A673 (cell line): Measurements from ENCODE around the gene ARPC1A. TPM values are rescaled to one million over a fixed set of nuclear protein-coding genes. Genes with fewer than 3 reads are reported as not detected.

Experiments
- BruUV-seq: library from RNA; stranded (reverse); fragments of 400-500 nt; replicated peaks from 2 replicates; lab custom pipeline; 2021; lab: Mats Ljungman, UMichigan
- CTCF ChIA-PET: fragments of 300-600 bp; sonication (Branson Sonifier 250); formaldehyde crosslinking; loops from one replicate; lab custom pipeline; 2022; ENCODE audit warnings: antibody characterized with exemption; lab: Charles Lee
- POLR2A ChIA-PET: fragments of 300-600 bp; sonication (Branson Sonifier 250); formaldehyde crosslinking; loops from one replicate; lab custom pipeline; 2022; ENCODE audit warnings: antibody characterized with exemption; ENCODE audit not compliant: low non-redundant PET; lab: Charles Lee
- DNase-seq: peaks from one replicate; pipeline ENCODE4 v3.0.0-alpha.2; 2015; ENCODE audit warnings: low spot score
- H3K27ac ChIP-seq: fragments of 200-600 bp; sonication (generic); 2 replicates; pipeline ENCODE4 v1.5.1; 2016; ENCODE audit warnings: mixed run types, low read depth, mild to moderate bottlenecking, mixed read lengths, antibody characterized with exemption, low read length; ENCODE audit not compliant: poor library complexity, severe bottlenecking
- H3K27me3 ChIP-seq: fragments of 200-600 bp; sonication (generic); replicated peaks from 2 replicates; pipeline ENCODE4 v1.6.1; 2017; ENCODE audit warnings: mixed run types, low read depth, mild to moderate bottlenecking, mixed read lengths, antibody characterized with exemption, low read length; ENCODE audit not compliant: insufficient read depth, poor library complexity
- H3K36me3 ChIP-seq: fragments of 200-600 bp; sonication (generic); 2 replicates; pipeline ENCODE4 v1.6.1; 2016; ENCODE audit warnings: mixed run types, mild to moderate bottlenecking, mixed read lengths, antibody characterized with exemption, low read length; ENCODE audit not compliant: insufficient read depth, poor library complexity, severe bottlenecking
- H3K4me1 ChIP-seq: fragments of 200-600 bp; sonication (generic); 2 replicates; pipeline ENCODE4 v1.6.1; 2017; ENCODE audit warnings: mixed run types, mild to moderate bottlenecking, mixed read lengths, antibody characterized with exemption, low read length; ENCODE audit not compliant: insufficient read depth, poor library complexity, severe bottlenecking
- H3K4me3 ChIP-seq: fragments of 200-600 bp; sonication (generic); 2 replicates; pipeline ENCODE4 v1.5.1; 2016; ENCODE audit warnings: low read depth, mixed run types, mild to moderate bottlenecking, mixed read lengths, low read length; ENCODE audit not compliant: poor library complexity, severe bottlenecking
- H3K9me3 ChIP-seq: fragments of 200-600 bp; sonication (generic); 2 replicates; pipeline ENCODE4 v1.6.1; 2016; ENCODE audit warnings: mixed run types, low read depth, mild to moderate bottlenecking, mixed read lengths, antibody characterized with exemption, low read length; ENCODE audit not compliant: poor library complexity, severe bottlenecking
- EZH2 ChIP-seq: fragments of 200-600 bp; sonication (generic); IDR thresholded peaks from 2 replicates; pipeline ENCODE4 v1.6.1; 2017; ENCODE audit warnings: borderline replicate concordance, low read depth, mild to moderate bottlenecking, mixed read lengths, antibody characterized with exemption, low read length; ENCODE audit not compliant: poor library complexity, severe bottlenecking
- intact Hi-C: fragments of 100-400 bp; cut with micrococcal nuclease; formaldehyde crosslinking; loops from one replicate; pipeline ENCODE4 v1.10.0; 2022; ENCODE audit not compliant: unreplicated experiment
- total RNA-seq: library from RNA; stranded (reverse); gene quantifications from 2 replicates; pipeline ENCODE4 v1.2.3, GENCODE V29; 2021
- TF ChIP-seq, protein P1 (sequence below): fragments of 300-800, 200-600 bp; sonication (generic); conservative IDR thresholded peaks from 2 replicates; pipeline ENCODE4 v1.5.1; 2017; ENCODE audit warnings: low read depth, mild to moderate bottlenecking, antibody characterized with exemption, low read length, moderate library complexity, mixed read lengths

ARPC1A gene
- total RNA-seq, 1 experiment from 2014 or later = 167 TPM

DNA sequence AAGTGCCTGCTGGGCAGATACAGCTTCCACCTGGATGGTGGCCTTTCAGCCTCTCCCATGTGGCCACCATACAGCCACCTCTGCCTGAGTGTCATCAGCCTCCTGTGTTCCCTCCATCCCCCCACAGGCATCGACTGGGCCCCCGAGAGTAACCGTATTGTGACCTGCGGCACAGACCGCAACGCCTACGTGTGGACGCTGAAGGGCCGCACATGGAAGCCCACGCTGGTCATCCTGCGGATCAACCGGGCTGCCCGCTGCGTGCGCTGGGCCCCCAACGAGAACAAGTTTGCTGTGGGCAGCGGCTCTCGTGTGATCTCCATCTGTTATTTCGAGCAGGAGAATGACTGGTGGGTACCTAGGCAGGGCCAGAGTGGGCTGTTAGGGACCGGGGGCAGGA, 62.2 kb downstream of the ARPC1A start:
- Histone ChIP-seq H3K27me3 (no peaks in the 10 kb centered on the region), H3K9me3 (no peaks in the 10 kb centered on the region), H3K36me3 (peaks cover 5% of the 10 kb centered on the region), H3K4me3 (no peak overlapping the region), H3K4me1 (no peaks in the 10 kb centered on the region), H3K27ac (no peak overlapping the region)
- POLR2A ChIA-PET = no interaction called here
- DNase-seq = no peak
- no TSS peak for BruUV-seq
- no peak for TF ChIP-seq EZH2
- TF ChIP-seq, protein P1, sequence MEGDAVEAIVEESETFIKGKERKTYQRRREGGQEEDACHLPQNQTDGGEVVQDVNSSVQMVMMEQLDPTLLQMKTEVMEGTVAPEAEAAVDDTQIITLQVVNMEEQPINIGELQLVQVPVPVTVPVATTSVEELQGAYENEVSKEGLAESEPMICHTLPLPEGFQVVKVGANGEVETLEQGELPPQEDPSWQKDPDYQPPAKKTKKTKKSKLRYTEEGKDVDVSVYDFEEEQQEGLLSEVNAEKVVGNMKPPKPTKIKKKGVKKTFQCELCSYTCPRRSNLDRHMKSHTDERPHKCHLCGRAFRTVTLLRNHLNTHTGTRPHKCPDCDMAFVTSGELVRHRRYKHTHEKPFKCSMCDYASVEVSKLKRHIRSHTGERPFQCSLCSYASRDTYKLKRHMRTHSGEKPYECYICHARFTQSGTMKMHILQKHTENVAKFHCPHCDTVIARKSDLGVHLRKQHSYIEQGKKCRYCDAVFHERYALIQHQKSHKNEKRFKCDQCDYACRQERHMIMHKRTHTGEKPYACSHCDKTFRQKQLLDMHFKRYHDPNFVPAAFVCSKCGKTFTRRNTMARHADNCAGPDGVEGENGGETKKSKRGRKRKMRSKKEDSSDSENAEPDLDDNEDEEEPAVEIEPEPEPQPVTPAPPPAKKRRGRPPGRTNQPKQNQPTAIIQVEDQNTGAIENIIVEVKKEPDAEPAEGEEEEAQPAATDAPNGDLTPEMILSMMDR = no peak
- intact Hi-C loops = no loop called here
- CTCF ChIA-PET = no interaction called here

DNA sequence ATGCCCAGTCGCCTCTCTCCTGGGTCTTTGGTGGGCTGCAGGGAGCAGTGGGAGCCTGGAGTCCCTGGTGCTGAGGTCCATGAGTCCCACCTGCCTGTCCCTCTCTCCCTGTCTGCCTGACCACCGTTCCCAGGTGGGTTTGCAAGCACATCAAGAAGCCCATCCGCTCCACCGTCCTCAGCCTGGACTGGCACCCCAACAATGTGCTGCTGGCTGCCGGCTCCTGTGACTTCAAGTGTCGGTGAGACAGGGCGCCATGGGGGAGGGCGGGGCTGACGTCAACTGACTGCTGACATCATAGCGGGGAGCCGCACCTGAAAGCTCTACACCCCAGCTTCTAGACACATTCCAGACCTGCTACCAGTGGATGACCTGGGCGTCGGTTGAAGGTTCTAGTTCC, 64.1 kb downstream of the ARPC1A start:
- Histone ChIP-seq H3K27me3 (no peaks in the 10 kb centered on the region), H3K36me3 (peaks cover 10% of the 10 kb centered on the region), H3K27ac (no peak overlapping the region), H3K9me3 (no peaks in the 10 kb centered on the region), H3K4me3 (no peak overlapping the region), H3K4me1 (peaks cover 4% of the 10 kb centered on the region)
- ChIA-PET POLR2A (no interaction called here), CTCF (no interaction called here)
- TF ChIP-seq, protein P1 = no peak
- TF ChIP-seq EZH2 = no peak
- intact Hi-C loops = no loop called here
- BruUV-seq = no TSS peak
- DNase-seq = no peak

DNA sequence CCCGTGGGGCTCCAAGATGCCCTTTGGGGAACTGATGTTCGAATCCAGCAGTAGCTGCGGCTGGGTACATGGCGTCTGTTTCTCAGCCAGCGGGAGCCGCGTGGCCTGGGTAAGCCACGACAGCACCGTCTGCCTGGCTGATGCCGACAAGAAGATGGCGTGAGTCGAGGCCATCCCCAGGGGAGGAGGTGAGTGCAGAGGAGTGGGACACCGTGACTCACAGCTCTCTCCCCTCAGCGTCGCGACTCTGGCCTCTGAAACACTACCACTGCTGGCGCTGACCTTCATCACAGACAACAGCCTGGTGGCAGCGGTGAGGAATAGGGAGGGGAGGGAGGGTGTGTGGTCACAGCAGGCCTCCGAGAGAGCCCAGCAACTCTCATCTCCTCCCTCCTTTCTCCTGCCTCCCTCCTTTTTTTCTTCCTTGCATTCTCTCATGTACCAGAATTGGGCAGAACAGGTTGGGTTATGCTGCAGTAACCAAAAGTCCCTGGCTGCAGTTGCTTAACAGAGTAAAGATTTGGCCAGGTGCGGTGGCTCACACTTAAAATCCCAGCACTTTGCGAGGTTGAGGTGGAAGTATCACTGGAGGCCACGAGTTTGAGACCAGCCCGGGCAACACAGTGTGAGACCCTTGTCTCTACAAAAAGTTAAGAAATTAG, 65.4 kb downstream of the ARPC1A start:
- H3K36me3 ChIP-seq = peaks cover 15% of the 10 kb centered on the region
- peaks cover 4% of the 10 kb centered on the region for H3K4me1 ChIP-seq
- ChIA-PET POLR2A (no interaction called here), CTCF (no interaction called here)
- H3K27me3 ChIP-seq = no peaks in the 10 kb centered on the region
- intact Hi-C loops = no loop called here
- H3K4me3 ChIP-seq = no peak overlapping the region
- no peak for TF ChIP-seq EZH2
- TF ChIP-seq, protein P1 = no peak
- H3K27ac ChIP-seq = no peak overlapping the region
- DNase-seq = no peak
- no TSS peak for BruUV-seq
- H3K9me3 ChIP-seq = no peaks in the 10 kb centered on the region
